ENCODE data around the gene SLC22A1.

- no peak for TF ChIP-seq RAD21 (conservative IDR thresholded peaks at IDR 0.05 in 1 of 2, IDR thresholded peaks at IDR 0.05 in 1 of 2)
- TF ChIP-seq EHMT2 (IDR thresholded peaks at IDR 0.05; ENCODE audit: low read depth) = no peak
- TF ChIP-seq EP300 (IDR thresholded peaks at IDR 0.05) = no peak
- TF ChIP-seq ZC3H11A (IDR thresholded peaks at IDR 0.05) = no peak
These were observed 73.2 kb downstream of the SLC22A1 start for GRCh38 chr6:160194808-160195207.

Data from A549 (cell line).